ENCODE measurements around the gene ASPG.

ASPG gene

GRCh38 chr14:104085032-104085888 is at the start of gene ASPG:
ASPG (plus strand) TSS chr14:104085700; CDS start chr14:104085771, 71 bp downstream.
- DNase-seq (ENCODE audit: low read depth in 3 of 3, low spot score in 1 of 3), result no peak

- no peak for DNase-seq (ENCODE audit: low read depth in 3 of 3, low spot score in 1 of 3)
Observed at GRCh38 chr14:104036212-104036611, 49.3 kb upstream of the ASPG start.

GRCh38 chr14:104037074-104037473 is 48.4 kb upstream of the ASPG start:
- no peak for DNase-seq (ENCODE audit: low read depth in 3 of 3, low spot score in 1 of 3)

GRCh38 chr14:104037903-104038302 is 47.6 kb upstream of the ASPG start:
- no peak for DNase-seq (ENCODE audit: low read depth in 3 of 3, low spot score in 1 of 3)

GRCh38 chr14:104039214-104039613 is 46.3 kb upstream of the ASPG start:
- no peak for DNase-seq (ENCODE audit: low read depth in 3 of 3, low spot score in 1 of 3)

GRCh38 chr14:104040539-104040938 is 45.0 kb upstream of the ASPG start:
- no peak for DNase-seq (ENCODE audit: low read depth in 3 of 3, low spot score in 1 of 3)

- DNase-seq (ENCODE audit: low read depth in 3 of 3, low spot score in 1 of 3), result no peak
Observed at GRCh38 chr14:104041430-104042104, 43.9 kb upstream of the ASPG start.

- no peak for DNase-seq (ENCODE audit: low read depth in 3 of 3, low spot score in 1 of 3)
Observed at GRCh38 chr14:104044016-104044415, 41.5 kb upstream of the ASPG start.

- DNase-seq (ENCODE audit: low read depth in 3 of 3, low spot score in 1 of 3), result no peak
Observed at GRCh38 chr14:104047761-104048160, 37.7 kb upstream of the ASPG start.

- no peak for DNase-seq (ENCODE audit: low read depth in 3 of 3, low spot score in 1 of 3)
Observed at GRCh38 chr14:104048758-104049507, 36.6 kb upstream of the ASPG start.

GRCh38 chr14:104049576-104050240 is 35.8 kb upstream of the ASPG start:
- DNase-seq (ENCODE audit: low read depth in 3 of 3, low spot score in 1 of 3), result no peak

GRCh38 chr14:104051092-104051813 is 34.2 kb upstream of the ASPG start:
- DNase-seq (ENCODE audit: low read depth in 3 of 3, low spot score in 1 of 3), result no peak

- DNase-seq (ENCODE audit: low read depth in 3 of 3, low spot score in 1 of 3), result no peak
Observed at GRCh38 chr14:104054222-104054905, 31.1 kb upstream of the ASPG start.

GRCh38 chr14:104062281-104062680 is 23.2 kb upstream of the ASPG start:
- DNase-seq (ENCODE audit: low read depth in 3 of 3, low spot score in 1 of 3), result no peak

GRCh38 chr14:104064003-104064402 is 21.5 kb upstream of the ASPG start:
- no peak for DNase-seq (ENCODE audit: low read depth in 3 of 3, low spot score in 1 of 3)

GRCh38 chr14:104066279-104066678 is 19.2 kb upstream of the ASPG start:
- DNase-seq (ENCODE audit: low read depth in 3 of 3, low spot score in 1 of 3), result no peak

GRCh38 chr14:104066719-104067295 is 18.7 kb upstream of the ASPG start:
- no peak for DNase-seq (ENCODE audit: low read depth in 3 of 3, low spot score in 1 of 3)

GRCh38 chr14:104069541-104069940 is 16.0 kb upstream of the ASPG start:
- no peak for DNase-seq (ENCODE audit: low read depth in 3 of 3, low spot score in 1 of 3)

- no peak for DNase-seq (ENCODE audit: low read depth in 3 of 3, low spot score in 1 of 3)
Observed at GRCh38 chr14:104072586-104072985, 12.9 kb upstream of the ASPG start.

GRCh38 chr14:104073764-104074163 is 11.7 kb upstream of the ASPG start:
- no peak for DNase-seq (ENCODE audit: low read depth in 3 of 3, low spot score in 1 of 3)
